WTC11 (cell line): ENCODE measurements around the gene MACROD2. TPM values are rescaled to one million over a fixed set of nuclear protein-coding genes. Genes with fewer than 3 reads are reported as not detected.

Source experiments
- ATAC-seq: fragments of 200-7000 bp; cut with Tn5 transposase; 2 replicates; pipeline ENCODE4 v1.10.0; 2021; ENCODE audit warnings: mild to moderate bottlenecking, moderate library complexity
- CTCF ChIA-PET: fragments of 300-600 bp; sonication (Branson Sonifier 250); formaldehyde crosslinking; loops from one replicate; lab custom pipeline; 2021; ENCODE audit warnings: antibody characterized with exemption; lab: Charles Lee
- POLR2A ChIA-PET: fragments of 350-600 bp; sonication (Branson Sonifier 250); formaldehyde crosslinking; loops from one replicate; lab custom pipeline; 2021; ENCODE audit warnings: antibody characterized with exemption; lab: Charles Lee
- DNase-seq: peaks from one replicate; pipeline ENCODE4 v3.0.0; 2021; ENCODE audit warnings: low spot score
- H3K27ac Mint-ChIP-seq: 2 replicates; pipeline ENCODE4 v1.8.0; 2021; ENCODE audit warnings: mixed read lengths
- H3K27me3 Mint-ChIP-seq: 2 replicates; pipeline ENCODE4 v1.8.0; 2021; ENCODE audit warnings: low read depth, mild to moderate bottlenecking, moderate library complexity, mixed read lengths
- H3K36me3 Mint-ChIP-seq: 2 replicates; pipeline ENCODE4 v1.8.0; 2021; ENCODE audit warnings: mixed read lengths
- H3K4me1 Mint-ChIP-seq: 2 replicates; pipeline ENCODE4 v1.8.0; 2022; ENCODE audit warnings: mixed read lengths
- H3K4me3 Mint-ChIP-seq: 2 replicates; pipeline ENCODE4 v1.8.0; 2021; ENCODE audit warnings: mild to moderate bottlenecking, moderate library complexity, mixed read lengths
- H3K9me3 Mint-ChIP-seq: 2 replicates; pipeline ENCODE4 v1.8.0; 2021; ENCODE audit warnings: mixed read lengths
- CBFB ChIP-seq: sonication (generic); formaldehyde crosslinking; IDR thresholded peaks from 2 replicates; pipeline ENCODE4 v1.8.1; 2022; ENCODE audit warnings: mild to moderate bottlenecking, low read depth, missing genetic modification reagents
- CDX4 ChIP-seq: fragments of 250-450 bp; sonication (Bioruptor Pico); IDR thresholded peaks from 2 replicates; pipeline ENCODE4 v1.9.0; 2021; ENCODE audit warnings: moderate library complexity, mild to moderate bottlenecking, inconsistent platforms, borderline replicate concordance
- CREM ChIP-seq: sonication (generic); formaldehyde crosslinking; IDR thresholded peaks from 2 replicates; pipeline ENCODE4 v1.8.1; 2022; ENCODE audit warnings: mild to moderate bottlenecking, missing genetic modification reagents, moderate library complexity
- ELF4 ChIP-seq: sonication (generic); formaldehyde crosslinking; IDR thresholded peaks from 2 replicates; pipeline ENCODE4 v1.8.1; 2022; ENCODE audit warnings: low read depth, mild to moderate bottlenecking, moderate library complexity, missing genetic modification reagents
- GRHL2 ChIP-seq: fragments of 250-450 bp; sonication (Bioruptor Pico); IDR thresholded peaks from 2 replicates; pipeline ENCODE4 v1.8.0; 2022; ENCODE audit warnings: mild to moderate bottlenecking, moderate library complexity; ENCODE audit not compliant: insufficient replicate concordance, severe bottlenecking
- IRF1 ChIP-seq: sonication (generic); formaldehyde crosslinking; IDR thresholded peaks from 2 replicates; pipeline ENCODE4 v1.8.0; 2023; ENCODE audit warnings: missing genetic modification reagents
- KAT7 ChIP-seq: sonication (generic); formaldehyde crosslinking; IDR thresholded peaks from 2 replicates; pipeline ENCODE4 v1.8.1; 2023; ENCODE audit warnings: missing genetic modification reagents, mild to moderate bottlenecking, borderline replicate concordance
- NFATC4 ChIP-seq: fragments of 250-450 bp; sonication (Bioruptor Pico); IDR thresholded peaks from 2 replicates; pipeline ENCODE4 v1.9.0; 2021; ENCODE audit warnings: mild to moderate bottlenecking
- NFE2L1 ChIP-seq: sonication (generic); formaldehyde crosslinking; IDR thresholded peaks from 2 replicates; pipeline ENCODE4 v1.8.1; 2023; ENCODE audit warnings: missing genetic modification reagents
- NR2C2 ChIP-seq: sonication (generic); formaldehyde crosslinking; IDR thresholded peaks from 2 replicates; pipeline ENCODE4 v1.8.0; 2022; ENCODE audit warnings: mild to moderate bottlenecking, missing genetic modification reagents
- PRRX2 ChIP-seq: fragments of 250-450 bp; sonication (Bioruptor Pico); IDR thresholded peaks from 2 replicates; pipeline ENCODE4 v1.8.0; 2021; ENCODE audit warnings: mild to moderate bottlenecking
- SMAD3 ChIP-seq: sonication (generic); formaldehyde crosslinking; IDR thresholded peaks from 2 replicates; pipeline ENCODE4 v1.8.0; 2022; ENCODE audit warnings: missing genetic modification reagents, mild to moderate bottlenecking, borderline replicate concordance
- SP1 ChIP-seq: sonication (generic); formaldehyde crosslinking; conservative IDR thresholded peaks from 2 replicates; pipeline ENCODE4 v1.8.1; 2022; ENCODE audit warnings: missing genetic modification reagents
- TEAD4 ChIP-seq: sonication (generic); formaldehyde crosslinking; IDR thresholded peaks from 2 replicates; pipeline ENCODE4 v1.8.0; 2022; ENCODE audit warnings: mild to moderate bottlenecking, missing genetic modification reagents
- ZBTB21 ChIP-seq: sonication (generic); formaldehyde crosslinking; IDR thresholded peaks from 2 replicates; pipeline ENCODE4 v1.8.1; 2023; ENCODE audit warnings: mild to moderate bottlenecking, missing genetic modification reagents, borderline replicate concordance
- ZNF263 ChIP-seq: sonication (generic); formaldehyde crosslinking; IDR thresholded peaks from 2 replicates; pipeline ENCODE4 v1.8.1; 2022; ENCODE audit warnings: low read depth, mild to moderate bottlenecking, moderate library complexity, missing genetic modification reagents
- ZNF317 ChIP-seq: sonication (generic); formaldehyde crosslinking; IDR thresholded peaks from 2 replicates; pipeline ENCODE4 v1.8.1; 2023; ENCODE audit warnings: low read depth, mild to moderate bottlenecking, moderate library complexity, missing genetic modification reagents, borderline replicate concordance
- ZNF532 ChIP-seq: fragments of 250-450 bp; sonication (Bioruptor Pico); IDR thresholded peaks from 2 replicates; pipeline ENCODE4 v1.9.0; 2021; ENCODE audit warnings: mild to moderate bottlenecking, borderline replicate concordance
- total RNA-seq: library from RNA; stranded (reverse); gene quantifications from 3 replicates; pipeline ENCODE4 v1.2.3, GENCODE V29; 2021
- TF ChIP-seq, protein P1 (sequence below): sonication (generic); formaldehyde crosslinking; IDR thresholded peaks from 2 replicates; pipeline ENCODE4 v1.8.1; 2022; ENCODE audit warnings: low read depth, missing genetic modification reagents, borderline replicate concordance
- TF ChIP-seq, protein P2 (sequence below): sonication (generic); formaldehyde crosslinking; conservative IDR thresholded peaks from 2 replicates; pipeline ENCODE4 v1.8.1; 2022; ENCODE audit warnings: mild to moderate bottlenecking, missing genetic modification reagents
- TF ChIP-seq, protein P3 (sequence below): fragments of 200-600 bp; IDR thresholded peaks from 2 replicates; pipeline ENCODE4 v1.8.0; 2022; ENCODE audit warnings: antibody characterized with exemption
- TF ChIP-seq, protein P4 (sequence below): sonication (generic); formaldehyde crosslinking; IDR thresholded peaks from 2 replicates; pipeline ENCODE4 v1.8.0; 2022; ENCODE audit warnings: mild to moderate bottlenecking, missing genetic modification reagents

MACROD2 gene
- total RNA-seq, 1 experiment from 2014 or later: 4.1 TPM

GRCh38 chr20:14494355-14494754, 499.0 kb downstream of the MACROD2 start:
- TF ChIP-seq ELF4 (CRISPR knock-in tag): no peak
- TF ChIP-seq GRHL2 (CRISPR knock-in tag): no peak
- no peak for TF ChIP-seq CREM (CRISPR knock-in tag)
- no peak for TF ChIP-seq ZBTB21 (CRISPR knock-in tag)
- no peak for TF ChIP-seq NFATC4 (CRISPR knock-in tag)
- no peak for TF ChIP-seq CDX4
- TF ChIP-seq ZNF317: no peak
- TF ChIP-seq NR2C2 (CRISPR knock-in tag): no peak
- TF ChIP-seq, all 79 proteins: peak for 0
- ATAC-seq (no peak), DNase-seq (no peak)
- Mint-ChIP-seq H3K4me1 (peaks cover 7% of the 10 kb centered on the region), H3K4me3 (no peak overlapping the region), H3K9me3 (no peaks in the 10 kb centered on the region), H3K27me3 (no peaks in the 10 kb centered on the region), H3K27ac (no peak overlapping the region), H3K36me3 (no peaks in the 10 kb centered on the region)
- CTCF ChIA-PET: no interaction called here
- POLR2A ChIA-PET: no interaction called here

- ChIA-PET POLR2A (no interaction called here), CTCF (no interaction called here)
- H3K27ac Mint-ChIP-seq: no peak overlapping the region
- no peaks in the 10 kb centered on the region for H3K36me3 Mint-ChIP-seq
- no peak for ATAC-seq
- peaks cover 6% of the 10 kb centered on the region for H3K4me1 Mint-ChIP-seq
- H3K27me3 Mint-ChIP-seq: no peaks in the 10 kb centered on the region
- no peak for TF ChIP-seq SP1 (CRISPR knock-in tag)
- TF ChIP-seq ZNF532: no peak
- no peak for TF ChIP-seq IRF1 (CRISPR knock-in tag)
- TF ChIP-seq SMAD3 (CRISPR knock-in tag): no peak
- no peak for TF ChIP-seq KAT7 (CRISPR knock-in tag)
- no peak for TF ChIP-seq PRRX2 (CRISPR knock-in tag)
- H3K9me3 Mint-ChIP-seq: no peaks in the 10 kb centered on the region
- no peak overlapping the region for H3K4me3 Mint-ChIP-seq
- DNase-seq: no peak
Measured at GRCh38 chr20:14495066-14495465, 499.8 kb downstream of the MACROD2 start.

GRCh38 chr20:14497004-14497403, 501.7 kb downstream of the MACROD2 start:
- ChIA-PET POLR2A (no interaction called here), CTCF (no interaction called here)
- DNase-seq (no peak), ATAC-seq (no peak)
- Mint-ChIP-seq H3K36me3 (no peaks in the 10 kb centered on the region), H3K4me1 (peaks cover 6% of the 10 kb centered on the region), H3K9me3 (no peaks in the 10 kb centered on the region), H3K4me3 (no peak overlapping the region), H3K27ac (no peak overlapping the region), H3K27me3 (no peaks in the 10 kb centered on the region)
- TF ChIP-seq TEAD4 (CRISPR knock-in tag) (no peak), CREM (CRISPR knock-in tag) (no peak), CBFB (no peak), ZNF263 (no peak), NFE2L1 (CRISPR knock-in tag) (no peak)
- TF ChIP-seq, protein P1, sequence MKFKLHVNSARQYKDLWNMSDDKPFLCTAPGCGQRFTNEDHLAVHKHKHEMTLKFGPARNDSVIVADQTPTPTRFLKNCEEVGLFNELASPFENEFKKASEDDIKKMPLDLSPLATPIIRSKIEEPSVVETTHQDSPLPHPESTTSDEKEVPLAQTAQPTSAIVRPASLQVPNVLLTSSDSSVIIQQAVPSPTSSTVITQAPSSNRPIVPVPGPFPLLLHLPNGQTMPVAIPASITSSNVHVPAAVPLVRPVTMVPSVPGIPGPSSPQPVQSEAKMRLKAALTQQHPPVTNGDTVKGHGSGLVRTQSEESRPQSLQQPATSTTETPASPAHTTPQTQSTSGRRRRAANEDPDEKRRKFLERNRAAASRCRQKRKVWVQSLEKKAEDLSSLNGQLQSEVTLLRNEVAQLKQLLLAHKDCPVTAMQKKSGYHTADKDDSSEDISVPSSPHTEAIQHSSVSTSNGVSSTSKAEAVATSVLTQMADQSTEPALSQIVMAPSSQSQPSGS: no peak
- TF ChIP-seq, protein P2, sequence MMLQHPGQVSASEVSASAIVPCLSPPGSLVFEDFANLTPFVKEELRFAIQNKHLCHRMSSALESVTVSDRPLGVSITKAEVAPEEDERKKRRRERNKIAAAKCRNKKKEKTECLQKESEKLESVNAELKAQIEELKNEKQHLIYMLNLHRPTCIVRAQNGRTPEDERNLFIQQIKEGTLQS (CRISPR knock-in tag): no peak
- TF ChIP-seq, protein P3, sequence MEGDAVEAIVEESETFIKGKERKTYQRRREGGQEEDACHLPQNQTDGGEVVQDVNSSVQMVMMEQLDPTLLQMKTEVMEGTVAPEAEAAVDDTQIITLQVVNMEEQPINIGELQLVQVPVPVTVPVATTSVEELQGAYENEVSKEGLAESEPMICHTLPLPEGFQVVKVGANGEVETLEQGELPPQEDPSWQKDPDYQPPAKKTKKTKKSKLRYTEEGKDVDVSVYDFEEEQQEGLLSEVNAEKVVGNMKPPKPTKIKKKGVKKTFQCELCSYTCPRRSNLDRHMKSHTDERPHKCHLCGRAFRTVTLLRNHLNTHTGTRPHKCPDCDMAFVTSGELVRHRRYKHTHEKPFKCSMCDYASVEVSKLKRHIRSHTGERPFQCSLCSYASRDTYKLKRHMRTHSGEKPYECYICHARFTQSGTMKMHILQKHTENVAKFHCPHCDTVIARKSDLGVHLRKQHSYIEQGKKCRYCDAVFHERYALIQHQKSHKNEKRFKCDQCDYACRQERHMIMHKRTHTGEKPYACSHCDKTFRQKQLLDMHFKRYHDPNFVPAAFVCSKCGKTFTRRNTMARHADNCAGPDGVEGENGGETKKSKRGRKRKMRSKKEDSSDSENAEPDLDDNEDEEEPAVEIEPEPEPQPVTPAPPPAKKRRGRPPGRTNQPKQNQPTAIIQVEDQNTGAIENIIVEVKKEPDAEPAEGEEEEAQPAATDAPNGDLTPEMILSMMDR: no peak
- TF ChIP-seq, protein P4, sequence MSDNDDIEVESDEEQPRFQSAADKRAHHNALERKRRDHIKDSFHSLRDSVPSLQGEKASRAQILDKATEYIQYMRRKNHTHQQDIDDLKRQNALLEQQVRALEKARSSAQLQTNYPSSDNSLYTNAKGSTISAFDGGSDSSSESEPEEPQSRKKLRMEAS (CRISPR knock-in tag): no peak
